ENCODE measurements around the gene CNTN4.

The CNTN4 gene

GRCh38 chr3:2504912-2505311 lies 406.2 kb downstream of the CNTN4 start:
- no peaks in the 10 kb centered on the region for H3K4me1 ChIP-seq (ENCODE audit: insufficient read depth, low read length, severe bottlenecking)
- H3K9me3 ChIP-seq (ENCODE audit: low read length), result no peaks in the 10 kb centered on the region
- H3K4me2 ChIP-seq (ENCODE audit: low read length), result no peak overlapping the region
- no peaks in the 10 kb centered on the region for H3K36me3 ChIP-seq (ENCODE audit: insufficient read depth, low read length)
- no peak overlapping the region for H3K4me3 ChIP-seq (ENCODE audit: low read depth, low read length, poor library complexity, severe bottlenecking)
- no peaks in the 10 kb centered on the region for H3F3A ChIP-seq (ENCODE audit: insufficient read depth, low read length)
- H3K9me2 ChIP-seq (ENCODE audit: low read depth, low read length), result no peaks in the 10 kb centered on the region
- H3K27ac ChIP-seq (ENCODE audit: low read depth, low read length, poor library complexity, severe bottlenecking), result no peak overlapping the region
- no peak overlapping the region for H2AFZ ChIP-seq (ENCODE audit: low read length)
- no peaks in the 10 kb centered on the region for H3K79me2 ChIP-seq (ENCODE audit: insufficient read depth, low read length)
- no peak for TF ChIP-seq CTCF (IDR thresholded peaks at IDR 0.05; ENCODE audit: low read length)
- no peak for TF ChIP-seq EZH2 (IDR thresholded peaks at IDR 0.05; ENCODE audit: borderline replicate concordance, low read length)
- H3K9ac ChIP-seq (ENCODE audit: low read length), result no peak overlapping the region
- no peaks in the 10 kb centered on the region for H4K20me1 ChIP-seq (ENCODE audit: insufficient read depth, low read length)
- H3K27me3 ChIP-seq (ENCODE audit: insufficient read depth, low read length), result no peaks in the 10 kb centered on the region

- no peak overlapping the region for H3K4me3 ChIP-seq (ENCODE audit: low read depth, low read length, poor library complexity, severe bottlenecking)
- H3K27me3 ChIP-seq (ENCODE audit: insufficient read depth, low read length), result no peaks in the 10 kb centered on the region
- no peaks in the 10 kb centered on the region for H3K36me3 ChIP-seq (ENCODE audit: insufficient read depth, low read length)
- no peaks in the 10 kb centered on the region for H3F3A ChIP-seq (ENCODE audit: insufficient read depth, low read length)
- no peak for TF ChIP-seq CTCF (IDR thresholded peaks at IDR 0.05; ENCODE audit: low read length)
- TF ChIP-seq EZH2 (IDR thresholded peaks at IDR 0.05; ENCODE audit: borderline replicate concordance, low read length), result no peak
- H3K79me2 ChIP-seq (ENCODE audit: insufficient read depth, low read length), result no peaks in the 10 kb centered on the region
- no peak overlapping the region for H3K9ac ChIP-seq (ENCODE audit: low read length)
- H2AFZ ChIP-seq (ENCODE audit: low read length), result no peak overlapping the region
- no peak overlapping the region for H3K4me2 ChIP-seq (ENCODE audit: low read length)
- H3K4me1 ChIP-seq (ENCODE audit: insufficient read depth, low read length, severe bottlenecking), result no peaks in the 10 kb centered on the region
- H3K27ac ChIP-seq (ENCODE audit: low read depth, low read length, poor library complexity, severe bottlenecking), result no peak overlapping the region
- H3K9me2 ChIP-seq (ENCODE audit: low read depth, low read length), result no peaks in the 10 kb centered on the region
- no peaks in the 10 kb centered on the region for H4K20me1 ChIP-seq (ENCODE audit: insufficient read depth, low read length)
- no peaks in the 10 kb centered on the region for H3K9me3 ChIP-seq (ENCODE audit: low read length)
Observed at GRCh38 chr3:2506776-2507175, 408.1 kb downstream of the CNTN4 start.

GRCh38 chr3:2510591-2511145 lies 412.0 kb downstream of the CNTN4 start:
- no peak overlapping the region for H3K4me3 ChIP-seq (ENCODE audit: low read depth, low read length, poor library complexity, severe bottlenecking)
- H3K27ac ChIP-seq (ENCODE audit: low read depth, low read length, poor library complexity, severe bottlenecking), result no peak overlapping the region
- TF ChIP-seq EZH2 (IDR thresholded peaks at IDR 0.05; ENCODE audit: borderline replicate concordance, low read length) (no peak), CTCF (IDR thresholded peaks at IDR 0.05; ENCODE audit: low read length) (no peak)
- H2AFZ ChIP-seq (ENCODE audit: low read length), result no peak overlapping the region
- H3K4me1 ChIP-seq (ENCODE audit: insufficient read depth, low read length, severe bottlenecking), result no peaks in the 10 kb centered on the region
- H3K9ac ChIP-seq (ENCODE audit: low read length), result no peak overlapping the region
- no peak overlapping the region for H3K4me2 ChIP-seq (ENCODE audit: low read length)
- no peaks in the 10 kb centered on the region for H4K20me1 ChIP-seq (ENCODE audit: insufficient read depth, low read length)
- H3F3A ChIP-seq (ENCODE audit: insufficient read depth, low read length), result no peaks in the 10 kb centered on the region
- no peaks in the 10 kb centered on the region for H3K9me2 ChIP-seq (ENCODE audit: low read depth, low read length)
- H3K9me3 ChIP-seq (ENCODE audit: low read length), result no peaks in the 10 kb centered on the region
- H3K79me2 ChIP-seq (ENCODE audit: insufficient read depth, low read length), result no peaks in the 10 kb centered on the region
- no peaks in the 10 kb centered on the region for H3K36me3 ChIP-seq (ENCODE audit: insufficient read depth, low read length)
- H3K27me3 ChIP-seq (ENCODE audit: insufficient read depth, low read length), result no peaks in the 10 kb centered on the region
